Activated gamma-delta T cell (primary cell): Measurements from ENCODE around the gene PLXDC2.

ENCODE experiments used
- DNase-seq: peaks from one replicate; lab custom pipeline; 2025; lab: John Stamatoyannopoulos, UW

PLXDC2 gene

GRCh38 chr10:19815731-19816410 is 361 bp upstream of the PLXDC2 start:
- DNase-seq, result no peak

- no peak for DNase-seq
Measured at GRCh38 chr10:19817231-19817933, 1.1 kb downstream of the PLXDC2 start.

- DNase-seq, result no peak
Measured at GRCh38 chr10:19818876-19819275, 2.6 kb downstream of the PLXDC2 start.

GRCh38 chr10:19819419-19820033 is 3.3 kb downstream of the PLXDC2 start:
- no peak for DNase-seq

GRCh38 chr10:19824381-19825342 is 8.4 kb downstream of the PLXDC2 start:
- no peak for DNase-seq

GRCh38 chr10:19825700-19826099 is 9.5 kb downstream of the PLXDC2 start:
- DNase-seq, result no peak

- DNase-seq, result no peak
Measured at GRCh38 chr10:19826712-19827111, 10.5 kb downstream of the PLXDC2 start.

- no peak for DNase-seq
Measured at GRCh38 chr10:19828278-19829049, 12.2 kb downstream of the PLXDC2 start.

- no peak for DNase-seq
Measured at GRCh38 chr10:19832699-19833098, 16.5 kb downstream of the PLXDC2 start.

- DNase-seq, result no peak
Measured at GRCh38 chr10:19833170-19833824, 17.1 kb downstream of the PLXDC2 start.

GRCh38 chr10:19835952-19836351 is 19.7 kb downstream of the PLXDC2 start:
- no peak for DNase-seq

GRCh38 chr10:19839090-19839489 is 22.9 kb downstream of the PLXDC2 start:
- no peak for DNase-seq

GRCh38 chr10:19839552-19839951 is 23.3 kb downstream of the PLXDC2 start:
- DNase-seq, result no peak

- no peak for DNase-seq
Measured at GRCh38 chr10:19840776-19841175, 24.5 kb downstream of the PLXDC2 start.

- DNase-seq, result no peak
Measured at GRCh38 chr10:19843487-19843886, 27.3 kb downstream of the PLXDC2 start.

- no peak for DNase-seq
Measured at GRCh38 chr10:19845503-19846368, 29.5 kb downstream of the PLXDC2 start.

GRCh38 chr10:19847321-19847720 is 31.1 kb downstream of the PLXDC2 start:
- no peak for DNase-seq

GRCh38 chr10:19848226-19848985 is 32.2 kb downstream of the PLXDC2 start:
- no peak for DNase-seq

- no peak for DNase-seq
Measured at GRCh38 chr10:19853831-19854230, 37.6 kb downstream of the PLXDC2 start.
